ENCODE data around the gene HCAR1.
"Not testable (repeated sequence)": the region's sequence is repeated elsewhere in the genome, so short reads cannot be mapped to it uniquely, and the experiment has no call there.

Gene HCAR1

DNA sequence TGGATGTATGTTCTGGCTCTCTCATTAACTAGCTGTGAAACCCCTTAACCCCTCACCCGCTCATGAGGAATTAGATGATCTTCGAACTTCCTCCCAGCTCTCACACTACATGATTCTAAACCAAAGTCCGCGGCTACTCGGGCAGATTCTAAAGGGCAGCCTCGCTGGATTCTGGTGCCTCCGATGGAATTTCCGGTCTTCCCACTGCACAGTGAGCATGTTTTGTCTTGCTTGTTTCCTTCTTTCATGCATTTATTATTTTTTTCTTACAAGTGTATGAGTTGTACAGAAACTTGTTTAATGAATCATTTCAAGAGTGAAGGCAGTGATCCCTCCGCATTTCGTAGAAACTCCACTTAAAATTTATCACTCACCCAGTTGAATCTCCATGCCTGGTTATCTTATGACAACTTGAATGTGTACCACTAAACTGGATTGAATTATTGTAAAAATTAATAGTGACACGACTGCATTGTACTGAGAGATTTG is 9.5 kb downstream of the HCAR1 start:
- DNase-seq (ENCODE audit: low spot score), result peak; percentile 66

DNA sequence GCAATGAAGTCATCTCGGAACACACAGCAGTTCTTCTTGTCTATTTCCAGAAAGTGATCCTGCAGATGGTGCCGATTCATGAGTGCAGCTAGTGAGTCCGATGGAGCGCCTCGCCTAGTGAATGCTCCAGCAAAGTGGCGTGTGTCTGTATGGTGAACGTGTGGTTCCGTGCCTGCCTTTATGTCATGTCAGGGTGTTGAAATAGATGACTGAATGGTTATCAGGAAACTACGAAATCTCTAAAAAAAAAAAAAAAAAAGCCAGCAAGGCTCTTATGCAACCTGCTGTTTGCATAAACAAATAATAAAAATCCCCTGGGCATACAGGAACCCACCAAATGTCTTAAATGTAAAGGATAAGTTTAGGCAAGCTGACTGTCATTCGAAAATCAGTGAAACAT is 14.0 kb downstream of the HCAR1 start, which contains the start of gene HCAR3:
TSS of gene HCAR3 (minus strand) at position 154 of the 400 bp plus-strand sequence. CDS start at position 80, 74 bp downstream.
- not testable (repeated sequence) for DNase-seq (ENCODE audit: low spot score)

DNA sequence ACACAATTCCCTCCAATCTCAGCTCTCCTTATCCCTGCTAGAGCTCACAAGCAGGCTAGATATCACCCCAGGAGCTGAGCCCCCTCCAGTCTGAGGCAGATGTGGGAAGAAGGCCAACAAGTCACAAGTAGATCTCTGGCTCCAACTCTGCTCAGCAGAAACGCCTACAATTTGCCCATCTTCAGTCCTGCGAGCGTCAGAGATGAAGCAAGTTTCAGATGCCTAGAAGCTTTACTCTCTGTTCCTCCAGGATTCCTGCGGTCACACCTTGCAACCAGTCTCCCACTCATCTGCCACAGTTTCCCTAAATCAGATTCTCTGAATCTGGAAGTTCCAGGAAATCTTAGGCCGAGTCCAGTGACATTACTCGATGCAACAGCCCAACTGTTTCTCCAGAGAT is 15.4 kb downstream of the HCAR1 start:
- not testable (repeated sequence) for DNase-seq (ENCODE audit: low spot score)

DNA sequence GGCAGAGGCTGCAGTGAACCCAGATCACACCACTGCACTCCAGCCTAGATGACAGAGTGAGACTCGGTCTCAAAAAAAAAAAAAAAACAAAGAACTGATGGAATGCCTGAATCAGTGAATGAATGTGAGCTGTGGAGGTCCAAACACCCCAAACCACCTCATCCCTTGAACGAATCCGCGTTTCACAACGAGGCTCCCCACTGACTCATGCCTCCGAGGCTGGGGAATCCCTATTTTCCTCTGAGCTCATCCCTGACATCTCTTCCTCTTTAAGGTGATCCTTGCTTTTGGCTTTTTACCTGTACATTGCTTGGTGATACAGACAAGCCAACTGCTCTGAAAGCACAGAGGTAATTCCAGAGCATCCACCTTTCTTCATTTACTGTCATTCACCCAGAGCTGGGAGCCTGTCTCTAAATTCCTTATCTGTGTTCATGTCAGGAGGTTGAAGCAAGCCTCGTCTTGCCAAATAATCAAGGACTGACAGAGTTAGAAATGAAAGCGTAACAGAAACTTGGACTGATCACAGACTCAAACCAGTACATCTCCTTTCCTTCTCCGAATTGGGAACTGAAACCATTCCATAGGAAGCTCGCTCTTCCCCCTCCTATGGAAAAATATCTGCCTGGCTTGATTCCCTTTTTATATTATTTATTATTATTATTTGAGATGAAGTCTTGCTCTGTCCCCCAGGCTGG is 17.0 kb downstream of the HCAR1 start:
- not testable (repeated sequence) for DNase-seq (ENCODE audit: low spot score)

DNA sequence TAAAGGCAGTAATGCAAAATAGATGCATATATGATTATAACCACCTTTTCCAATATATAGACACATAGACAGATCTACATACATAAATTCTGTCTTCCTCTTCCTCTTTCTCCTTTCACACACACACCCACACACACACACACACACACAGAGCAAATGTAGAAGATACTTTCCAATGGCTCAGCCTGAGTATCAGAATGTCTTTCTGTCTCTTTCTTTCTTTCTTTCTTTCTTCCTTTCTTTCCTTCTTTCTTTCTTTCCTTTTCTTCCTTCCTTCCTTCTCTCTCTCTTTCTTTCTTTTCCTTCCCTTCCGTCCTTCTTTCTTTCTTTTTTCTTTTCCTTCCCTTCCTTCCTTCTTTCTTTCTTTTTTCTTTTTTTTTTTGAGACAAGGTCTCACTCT is 19.4 kb downstream of the HCAR1 start:
- DNase-seq (ENCODE audit: low spot score), result not testable (repeated sequence)

DNA sequence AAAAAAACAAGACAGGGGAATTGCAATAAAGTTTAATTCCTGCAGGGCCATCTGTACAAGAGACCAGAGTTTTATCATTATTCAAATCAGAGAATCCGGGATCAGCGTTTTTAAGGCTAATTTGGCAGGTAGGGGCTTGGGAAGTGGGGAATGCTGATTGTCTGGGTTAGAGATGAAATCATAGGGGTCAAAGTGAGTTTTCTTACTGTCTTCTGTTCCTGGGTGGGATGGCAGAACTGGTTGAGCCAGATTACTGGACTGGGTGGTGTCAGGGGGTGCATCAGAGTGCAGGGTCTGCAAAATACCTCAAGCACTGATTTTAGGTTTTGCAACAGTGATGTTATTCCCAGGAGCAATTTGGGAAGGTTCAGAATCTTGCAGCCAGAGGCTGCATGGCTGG is 20.3 kb downstream of the HCAR1 start:
- DNase-seq (ENCODE audit: low spot score), result not testable (repeated sequence)

DNA sequence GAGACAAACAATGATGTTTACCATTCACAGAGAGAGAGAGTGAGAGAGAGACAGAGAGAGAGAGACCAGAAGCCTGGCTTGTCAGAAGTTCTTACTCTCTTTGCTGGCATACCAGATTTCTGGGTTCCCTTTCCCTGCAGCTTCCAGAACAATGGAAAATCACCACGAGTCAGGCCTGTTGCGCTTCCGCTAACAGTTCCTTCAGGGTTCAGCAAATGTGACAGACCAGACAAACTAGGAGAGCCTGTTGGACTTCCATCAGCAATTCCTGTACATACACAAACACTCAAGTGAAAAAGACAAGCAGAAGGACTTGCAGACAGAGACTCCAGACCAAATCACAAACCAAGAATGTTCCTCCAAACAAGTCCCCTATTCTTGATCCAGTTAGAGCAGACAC is 21.4 kb downstream of the HCAR1 start:
- DNase-seq (ENCODE audit: low spot score), result not testable (repeated sequence)

DNA sequence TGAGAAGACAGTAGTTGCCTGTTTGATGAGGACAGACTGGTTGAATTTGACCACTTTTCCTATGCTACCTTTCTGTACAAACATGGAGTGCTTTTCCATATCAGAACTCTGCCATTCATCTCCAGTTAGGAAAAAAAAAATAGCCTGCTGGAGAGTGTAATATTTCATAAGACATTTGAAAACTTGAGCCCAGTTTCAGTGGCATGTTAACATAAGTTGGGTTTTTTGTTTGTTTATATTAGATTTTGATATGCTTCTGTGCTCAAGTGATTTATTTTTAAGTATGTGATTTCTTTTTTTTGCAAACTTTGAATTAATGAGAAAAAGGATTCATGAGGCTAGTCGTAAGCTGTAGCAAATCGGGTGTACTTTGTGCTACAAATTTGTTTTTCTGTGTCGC is 26.8 kb downstream of the HCAR1 start:
- DNase-seq (ENCODE audit: low spot score), result not testable (repeated sequence)

DNA sequence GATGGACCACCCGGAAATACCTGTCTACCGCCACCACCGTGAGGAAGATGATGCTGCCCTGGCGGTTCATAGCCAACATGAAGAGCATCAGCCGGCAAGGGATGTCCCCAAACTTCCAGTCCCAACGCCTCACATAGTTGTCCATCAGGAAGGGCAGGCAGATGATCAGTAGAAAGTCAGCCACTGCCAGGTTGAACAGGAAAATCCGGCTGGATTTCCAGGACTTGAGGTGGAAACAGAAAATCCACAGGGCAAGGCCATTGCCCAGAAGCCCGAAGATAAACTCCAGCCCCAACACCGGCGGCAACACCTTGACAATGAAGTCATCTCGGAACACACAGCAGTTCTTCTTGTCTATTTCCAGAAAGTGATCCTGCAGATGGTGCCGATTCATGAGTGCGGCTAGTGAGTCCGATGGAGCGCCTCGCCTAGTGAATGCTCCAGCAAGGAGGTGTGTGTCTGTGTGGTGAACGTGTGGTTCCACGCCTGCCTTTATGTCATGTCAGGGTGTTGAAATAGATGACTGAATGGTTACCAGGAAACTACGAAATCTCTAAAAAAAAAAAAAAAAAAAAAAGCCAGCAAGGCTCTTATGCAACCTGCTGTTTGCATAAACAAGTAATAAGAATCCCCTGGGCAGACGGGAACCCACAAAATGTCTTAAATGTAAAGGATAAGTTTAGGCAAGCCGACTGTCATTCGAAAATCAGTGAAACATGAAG is 27.6 kb downstream of the HCAR1 start, which contains the start of gene HCAR2:
TSS of gene HCAR2 (minus strand) at position 468 of the 722 bp plus-strand sequence. CDS start at position 394, 74 bp downstream.
- DNase-seq (ENCODE audit: low spot score), result not testable (repeated sequence)

DNA sequence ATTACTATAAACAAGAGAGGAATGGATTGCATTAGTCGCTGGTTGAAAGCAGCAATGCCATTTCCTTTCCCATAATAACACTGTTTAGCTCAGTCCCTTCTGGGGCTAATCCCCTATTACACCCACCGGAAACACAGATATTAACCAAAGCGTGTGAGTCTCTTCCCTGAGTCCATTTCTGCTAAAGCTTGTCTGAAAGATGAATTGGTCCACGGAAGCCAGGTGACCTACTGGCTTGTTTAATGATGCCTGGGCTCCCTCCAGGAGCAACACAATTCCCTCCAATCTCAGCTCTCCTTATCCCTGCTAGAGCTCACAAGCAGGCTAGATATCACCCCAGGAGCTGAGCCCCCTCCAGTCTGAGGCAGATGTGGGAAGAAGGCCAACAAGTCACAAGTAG is 29.2 kb downstream of the HCAR1 start:
- not testable (repeated sequence) for DNase-seq (ENCODE audit: low spot score)

DNA sequence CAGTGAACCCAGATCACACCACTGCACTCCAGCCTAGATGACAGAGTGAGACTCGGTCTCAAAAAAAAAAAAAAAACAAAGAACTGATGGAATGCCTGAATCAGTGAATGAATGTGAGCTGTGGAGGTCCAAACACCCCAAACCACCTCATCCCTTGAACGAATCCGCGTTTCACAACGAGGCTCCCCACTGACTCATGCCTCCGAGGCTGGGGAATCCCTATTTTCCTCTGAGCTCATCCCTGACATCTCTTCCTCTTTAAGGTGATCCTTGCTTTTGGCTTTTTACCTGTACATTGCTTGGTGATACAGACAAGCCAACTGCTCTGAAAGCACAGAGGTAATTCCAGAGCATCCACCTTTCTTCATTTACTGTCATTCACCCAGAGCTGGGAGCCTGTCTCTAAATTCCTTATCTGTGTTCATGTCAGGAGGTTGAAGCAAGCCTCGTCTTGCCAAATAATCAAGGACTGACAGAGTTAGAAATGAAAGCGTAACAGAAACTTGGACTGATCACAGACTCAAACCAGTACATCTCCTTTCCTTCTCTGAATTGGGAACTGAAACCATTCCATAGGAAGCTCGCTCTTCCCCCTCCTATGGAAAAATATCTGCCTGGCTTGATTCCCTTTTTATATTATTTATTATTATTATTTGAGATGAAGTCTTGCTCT is 30.5 kb downstream of the HCAR1 start:
- DNase-seq (ENCODE audit: low spot score), result not testable (repeated sequence)

DNA sequence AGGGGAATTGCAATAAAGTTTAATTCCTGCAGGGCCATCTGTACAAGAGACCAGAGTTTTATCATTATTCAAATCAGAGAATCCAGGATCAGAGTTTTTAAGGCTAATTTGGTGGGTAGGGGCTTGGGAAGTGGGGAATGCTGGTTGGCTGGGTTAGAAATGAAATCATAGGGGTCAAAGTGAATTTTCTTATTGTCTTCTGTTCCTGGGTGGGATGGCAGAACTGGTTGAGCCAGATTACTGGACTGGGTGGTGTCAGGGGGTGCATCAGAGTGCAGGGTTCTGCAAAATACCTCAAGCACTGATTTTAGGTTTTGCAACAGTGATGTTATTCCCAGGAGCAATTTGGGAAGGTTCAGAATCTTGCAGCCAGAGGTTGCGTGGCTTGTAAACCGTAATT is 33.7 kb downstream of the HCAR1 start:
- not testable (repeated sequence) for DNase-seq (ENCODE audit: low spot score)

DNA sequence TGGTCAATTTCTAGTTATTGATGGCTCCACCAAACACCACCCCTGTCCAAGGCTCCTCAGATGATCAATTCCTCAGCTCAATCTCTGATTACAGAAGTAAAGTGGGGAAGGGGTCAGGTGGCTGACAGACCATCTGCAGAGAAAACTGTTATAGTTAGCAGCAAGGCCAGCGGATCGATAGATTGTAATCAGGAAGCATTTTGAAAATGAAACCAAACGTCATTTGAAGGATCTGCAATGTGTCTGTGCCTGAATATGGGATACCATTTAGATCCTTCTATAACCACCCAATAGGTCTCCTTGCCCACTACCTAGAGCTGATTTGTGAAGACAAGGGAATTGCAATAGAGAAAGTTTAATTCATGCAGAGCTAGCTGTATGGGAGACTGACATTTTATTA is 39.1 kb downstream of the HCAR1 start:
- no peak for DNase-seq (ENCODE audit: low spot score)

DNA sequence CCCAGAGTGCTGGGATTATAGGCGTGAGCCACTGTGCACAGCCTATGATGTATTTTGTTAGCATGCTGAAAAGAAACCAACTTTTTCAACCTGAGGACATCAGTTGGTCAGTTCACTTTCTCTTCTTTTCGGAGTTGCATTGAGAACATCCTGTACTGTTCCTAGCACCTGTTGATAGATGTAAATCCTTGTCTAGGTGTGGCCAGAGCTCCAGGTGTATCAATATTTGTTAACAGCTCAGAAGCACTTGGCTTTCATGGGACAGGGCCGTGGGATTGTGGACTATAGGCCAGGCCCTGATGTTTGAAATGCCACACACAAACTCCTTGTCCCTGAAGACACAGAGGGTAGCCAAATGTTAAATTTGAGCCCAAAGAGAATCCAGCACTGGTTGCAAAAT is 42.4 kb downstream of the HCAR1 start:
- DNase-seq (ENCODE audit: low spot score), result no peak

DNA sequence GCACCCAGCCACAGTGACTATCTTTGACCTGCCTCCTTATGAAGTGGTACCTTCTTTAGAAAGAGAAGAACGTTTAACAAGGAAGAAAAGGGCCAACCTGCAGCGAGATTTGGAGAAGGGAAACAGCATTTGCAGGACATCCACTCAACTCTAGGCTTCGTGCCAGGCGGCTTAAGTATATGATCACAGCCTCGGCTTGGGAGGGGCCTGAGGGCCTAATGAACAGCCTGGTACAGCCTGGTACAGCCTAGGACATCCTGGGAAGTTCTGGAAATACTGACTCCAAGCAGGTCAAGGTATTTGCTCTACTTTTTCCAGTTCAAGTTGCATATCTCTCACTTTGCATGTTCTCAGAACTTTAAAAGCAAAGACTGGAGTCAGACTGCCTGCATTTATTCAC is 43.6 kb downstream of the HCAR1 start:
- no peak for DNase-seq (ENCODE audit: low spot score)

DNA sequence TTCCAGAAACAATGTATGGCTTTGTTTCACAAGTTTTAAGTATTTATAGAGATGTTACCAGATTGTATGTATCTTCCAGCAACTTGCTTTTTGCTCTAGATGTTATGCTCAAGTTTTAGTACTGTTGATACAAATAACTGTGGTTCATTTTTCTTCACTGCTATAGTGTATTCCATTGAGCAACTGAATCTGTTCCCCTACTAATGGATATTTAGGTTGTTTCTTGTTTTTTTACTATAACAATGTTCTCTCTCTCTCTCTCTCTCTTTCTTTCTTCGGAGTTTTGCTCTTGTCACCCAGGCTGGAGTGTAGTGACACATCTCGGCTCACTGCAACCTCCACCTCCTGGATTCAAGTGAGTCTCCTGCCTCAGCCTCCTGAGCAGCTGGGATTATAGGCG is 44.1 kb downstream of the HCAR1 start:
- no peak for DNase-seq (ENCODE audit: low spot score)

DNA sequence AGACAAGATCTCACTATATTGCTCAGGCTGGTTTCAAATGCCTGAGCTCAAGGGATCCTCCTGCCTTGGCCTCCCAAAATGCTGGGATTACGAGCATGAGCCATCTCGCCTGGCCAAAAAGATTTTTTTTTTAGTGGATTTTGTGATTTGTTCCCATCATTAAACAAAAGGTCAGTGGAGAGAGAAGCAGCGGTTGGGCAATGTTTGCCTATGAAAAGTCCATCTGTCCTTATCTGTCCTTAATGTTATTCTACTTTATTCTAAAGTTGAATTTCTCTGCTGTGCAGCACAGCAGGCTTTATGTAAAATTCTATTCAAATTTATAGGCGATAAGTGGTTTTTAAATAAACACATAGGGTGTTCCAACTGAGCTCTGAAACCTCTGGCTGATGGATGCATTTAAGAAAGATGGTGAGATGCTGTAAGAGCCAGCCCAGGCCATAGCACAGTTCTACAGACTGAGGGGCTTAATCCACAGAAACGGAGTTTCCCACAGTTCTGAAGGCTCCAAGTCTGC is 46.3 kb downstream of the HCAR1 start:
- DNase-seq (ENCODE audit: low spot score), result no peak

DNA sequence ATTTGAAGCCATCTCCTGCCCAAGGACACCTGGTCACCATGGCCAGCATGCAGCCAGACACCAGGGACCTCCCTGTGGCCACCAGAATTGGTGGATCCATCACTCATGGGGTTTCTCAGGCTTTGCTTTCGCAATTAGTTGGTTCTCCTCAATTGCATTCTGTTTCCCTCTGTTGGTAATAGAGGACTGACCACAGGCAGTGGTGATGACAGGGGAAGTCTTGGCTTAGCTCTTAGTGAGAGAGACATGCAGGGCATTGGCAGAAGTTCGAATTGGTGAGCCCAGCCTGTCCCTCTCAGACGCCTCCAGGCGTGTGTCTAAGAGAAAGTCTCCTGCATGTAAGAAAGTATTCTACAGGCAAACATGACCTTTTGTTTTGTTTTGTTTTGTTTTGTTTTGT is 48.8 kb downstream of the HCAR1 start:
- no peak for DNase-seq (ENCODE audit: low spot score)

DNA sequence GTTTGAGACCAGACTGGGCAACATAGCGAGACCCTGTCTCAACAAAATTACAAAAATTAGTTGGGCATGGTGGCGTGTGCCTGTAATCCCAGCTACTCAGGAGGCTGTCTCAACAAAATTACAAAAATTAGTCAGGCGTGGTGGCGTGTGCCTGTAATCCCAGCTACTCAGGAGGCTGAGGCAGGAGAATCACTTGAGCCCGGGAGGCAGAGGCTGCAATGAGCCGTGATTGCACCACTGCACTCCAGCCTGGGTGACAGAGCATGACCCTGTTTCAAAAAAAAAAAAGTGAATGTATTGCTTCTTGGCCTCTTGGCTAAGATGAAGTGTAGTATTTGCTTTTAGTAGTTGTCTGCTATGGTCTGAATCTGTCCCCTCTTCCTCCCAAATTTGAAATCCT is 49.7 kb downstream of the HCAR1 start:
- DNase-seq (ENCODE audit: low spot score), result not testable (repeated sequence)

DNA sequence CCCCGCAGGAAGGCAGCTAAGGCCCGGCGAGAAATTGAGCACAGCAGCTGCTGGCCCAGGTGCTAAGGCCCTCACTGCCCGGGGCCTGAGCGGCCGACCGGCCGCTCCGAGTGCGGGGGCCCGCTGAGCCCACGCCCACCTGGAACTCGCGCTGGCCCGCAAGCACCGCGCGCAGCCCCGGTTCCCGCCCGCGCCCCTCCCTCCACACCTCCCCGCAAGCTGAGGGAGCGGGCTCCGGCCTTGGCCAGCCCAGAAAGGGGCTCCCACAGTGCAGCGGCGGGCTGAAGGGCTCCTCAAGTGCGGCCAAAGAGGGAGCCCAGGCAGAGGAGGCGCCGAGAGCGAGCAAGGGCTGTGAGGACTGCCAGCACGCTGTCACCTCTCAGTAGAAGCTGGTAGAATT is 53.9 kb downstream of the HCAR1 start:
- not testable (repeated sequence) for DNase-seq (ENCODE audit: low spot score)
